HCT116 (cell line): ENCODE measurements around the gene CCDC3. TPM values are rescaled to one million over a fixed set of nuclear protein-coding genes. Genes with fewer than 3 reads are reported as not detected.
"Not testable (repeated sequence)": the region's sequence is repeated elsewhere in the genome, so short reads cannot be mapped to it uniquely, and the experiment has no call there.

Source experiments
- ATAC-seq: fragments of 200-7000 bp; cut with Tn5 transposase; 2 replicates; pipeline ENCODE4 v1.9.1; 2020; ENCODE audit warnings: mild to moderate bottlenecking, moderate library complexity
- BruUV-seq: library from RNA; stranded (reverse); fragments of 400-500 nt; replicated peaks from 2 replicates; lab custom pipeline; 2021; lab: Mats Ljungman, UMichigan
- CTCF ChIA-PET: fragments of 300-600 bp; sonication (Branson Sonifier 250); formaldehyde crosslinking; loops from one replicate; lab custom pipeline; 2021; ENCODE audit warnings: antibody characterized with exemption; lab: Charles Lee
- POLR2A ChIA-PET: fragments of 300-600, 350-600 bp; sonication (Branson Sonifier 250); formaldehyde crosslinking; loops from one replicate; lab custom pipeline; 2021; ENCODE audit warnings: antibody characterized with exemption; lab: Charles Lee
- RAD21 ChIA-PET, 2 experiments: fragments of 300-600 bp; sonication (Branson Sonifier 250); formaldehyde crosslinking; loops; one replicate each; lab custom pipeline; 2023; ENCODE audit warnings: low total read pairs in 2 of 2; ENCODE audit not compliant: uncharacterized antibody in 2 of 2, unreplicated experiment in 2 of 2, low non-redundant PET in 1 of 2; lab: Charles Lee
- DNase-seq: peaks from one replicate; pipeline ENCODE4 v3.0.0-alpha.2; 2010; ENCODE audit warnings: low read depth, low spot score
- H2AFZ ChIP-seq: fragments of 200-600 bp; shearing (Covaris generic), sonication (generic); 2 replicates; pipeline ENCODE4 v1.6.1; 2017; ENCODE audit warnings: low read depth, mixed run types, mixed read lengths, antibody characterized with exemption, low read length; ENCODE audit not compliant: poor library complexity, severe bottlenecking
- H3K27ac ChIP-seq: 2 replicates; pipeline ENCODE4 v1.5.1; 2012; ENCODE audit warnings: low read depth, low read length
- H3K27me3 ChIP-seq: fragments of 200-600 bp; sonication (generic); 2 replicates; pipeline ENCODE4 v1.6.1; 2016; ENCODE audit warnings: mixed run types, low read length, mixed read lengths; ENCODE audit not compliant: insufficient read depth
- H3K36me3 ChIP-seq, 2 experiments: fragments of 200-500 bp in 1 of 2; fragments of 200-600 bp in 1 of 2; sonication (Bioruptor generic) in 1 of 2; sonication (generic) in 1 of 2; 2 replicates each; pipeline versions ENCODE4 v1.5.1 to v1.6.1; 2014 to 2016; ENCODE audit warnings: low read length in 2 of 2, inconsistent platforms in 1 of 2, mixed read lengths in 1 of 2, mixed run types in 1 of 2; ENCODE audit not compliant: insufficient read depth in 2 of 2, control insufficient read depth in 1 of 2
- H3K4me1 ChIP-seq, 2 experiments: fragments of 200-600 bp in 1 of 2; sonication (generic) in 1 of 2; 2 replicates each; pipeline versions ENCODE4 v1.5.1 to v1.6.1; 2012 to 2017; ENCODE audit warnings: low read length in 2 of 2, inconsistent platforms in 1 of 2, mild to moderate bottlenecking in 1 of 2, mixed read lengths in 1 of 2, mixed run types in 1 of 2, moderate library complexity in 1 of 2; ENCODE audit not compliant: insufficient read depth in 2 of 2, control insufficient read depth in 1 of 2
- H3K4me2 ChIP-seq: fragments of 200-600 bp; sonication (generic); 2 replicates; pipeline ENCODE4 v1.6.1; 2017; ENCODE audit warnings: mixed run types, low read length, mixed read lengths
- H3K4me3 ChIP-seq, 2 experiments: fragments of 200-600 bp in 1 of 2; sonication (generic) in 1 of 2; replicated peaks in 1 of 2; 2 replicates each; pipeline ENCODE4 v1.5.1; 2011 to 2016; ENCODE audit warnings: low read length in 2 of 2, control low read depth in 1 of 2, low read depth in 1 of 2, mild to moderate bottlenecking in 1 of 2, mixed read lengths in 1 of 2, mixed run types in 1 of 2
- H3K79me2 ChIP-seq: fragments of 200-600 bp; sonication (generic); 2 replicates; pipeline ENCODE4 v1.6.1; 2017; ENCODE audit warnings: mild to moderate bottlenecking, mixed run types, low read length, moderate library complexity, mixed read lengths; ENCODE audit not compliant: insufficient read depth
- H3K9ac ChIP-seq: fragments of 200-600 bp; sonication (generic); 2 replicates; pipeline ENCODE4 v1.6.1; 2016; ENCODE audit warnings: low read length, mixed read lengths
- H3K9me2 ChIP-seq: fragments of 200-600 bp; sonication (generic), shearing (Covaris generic); 2 replicates; pipeline ENCODE4 v1.6.1; 2017; ENCODE audit warnings: mixed run types, mild to moderate bottlenecking, moderate library complexity; ENCODE audit not compliant: insufficient read depth
- H3K9me3 ChIP-seq, 2 experiments: fragments of 200-500 bp in 1 of 2; fragments of 200-600 bp in 1 of 2; sonication (Bioruptor generic) in 1 of 2; sonication (generic) in 1 of 2; 2 replicates each; pipeline ENCODE4 v1.6.1; 2014 to 2017; ENCODE audit warnings: low read length in 2 of 2, mixed read lengths in 2 of 2, inconsistent platforms in 1 of 2, low read depth in 1 of 2, mild to moderate bottlenecking in 1 of 2, mixed run types in 1 of 2, moderate library complexity in 1 of 2; ENCODE audit not compliant: control insufficient read depth in 1 of 2, insufficient read depth in 1 of 2
- H4K20me1 ChIP-seq: fragments of 200-600 bp; sonication (generic), shearing (Covaris generic); 2 replicates; pipeline ENCODE4 v1.6.1; 2017; ENCODE audit warnings: mixed run types, mild to moderate bottlenecking, moderate library complexity; ENCODE audit not compliant: insufficient read depth
- ATF3 ChIP-seq: IDR thresholded peaks from 2 replicates; pipeline ENCODE4 v1.6.1; 2012
- CBX3 ChIP-seq: IDR thresholded peaks from 2 replicates; pipeline ENCODE4 v1.6.1; 2012; ENCODE audit warnings: low read depth
- CTCF ChIP-seq, 3 experiments: fragments of 200-600 bp in 1 of 3; sonication (generic) in 1 of 3; IDR thresholded peaks in 2 of 3; conservative IDR thresholded peaks in 1 of 3; 2 replicates each; pipeline ENCODE4 v1.5.1; 2012 to 2017; ENCODE audit warnings: low read depth in 2 of 3, low read length in 2 of 3, antibody characterized with exemption in 1 of 3, borderline replicate concordance in 1 of 3, control low read depth in 1 of 3, mild to moderate bottlenecking in 1 of 3, mixed read lengths in 1 of 3, mixed run types in 1 of 3, moderate library complexity in 1 of 3; ENCODE audit not compliant: insufficient read depth in 1 of 3
- EGR1 ChIP-seq: IDR thresholded peaks from 2 replicates; pipeline ENCODE4 v1.6.1; 2012; ENCODE audit warnings: low read depth
- ELF1 ChIP-seq: IDR thresholded peaks from 2 replicates; pipeline ENCODE4 v1.6.1; 2012; ENCODE audit warnings: low read depth, borderline replicate concordance
- EZH2 ChIP-seq: fragments of 200-600 bp; sonication (generic); IDR thresholded peaks from 2 replicates; pipeline ENCODE4 v1.6.1; 2017; ENCODE audit warnings: antibody characterized with exemption, mixed run types
- FOSL1 ChIP-seq: IDR thresholded peaks from 2 replicates; pipeline ENCODE4 v1.6.1; 2012; ENCODE audit warnings: low read depth
- JUND ChIP-seq: IDR thresholded peaks from 2 replicates; pipeline ENCODE4 v1.6.1; 2012
- MAX ChIP-seq: IDR thresholded peaks from 2 replicates; pipeline ENCODE4 v1.6.1; 2012
- RAD21 ChIP-seq: IDR thresholded peaks from 2 replicates; pipeline ENCODE4 v1.6.1; 2012; ENCODE audit warnings: low read depth, mild to moderate bottlenecking
- SIN3A ChIP-seq: IDR thresholded peaks from 2 replicates; pipeline ENCODE4 v1.6.1; 2012; ENCODE audit warnings: low read depth
- SP1 ChIP-seq: IDR thresholded peaks from 2 replicates; pipeline ENCODE4 v1.6.1; 2012; ENCODE audit warnings: low read depth
- TCF7L2 ChIP-seq: IDR thresholded peaks from 2 replicates; pipeline ENCODE4 v1.7.0; 2011; ENCODE audit warnings: borderline replicate concordance, inconsistent platforms; ENCODE audit not compliant: insufficient read depth, insufficient read length; ENCODE audit errors: extremely low read depth
- YY1 ChIP-seq: IDR thresholded peaks from 2 replicates; pipeline ENCODE4 v1.6.1; 2011; ENCODE audit warnings: low read length, low read depth, moderate library complexity, mild to moderate bottlenecking; ENCODE audit not compliant: insufficient replicate concordance; ENCODE audit errors: extremely low read depth
- ZBTB33 ChIP-seq: IDR thresholded peaks from 2 replicates; pipeline ENCODE4 v1.6.1; 2011; ENCODE audit warnings: mild to moderate bottlenecking, low read length, moderate library complexity; ENCODE audit not compliant: insufficient replicate concordance; ENCODE audit errors: extremely low read depth
- ZFX ChIP-seq: fragments of 450-650 bp; IDR thresholded peaks from 2 replicates; pipeline ENCODE4 v1.6.1; 2017
- ZNF274 ChIP-seq: fragments of 200-500 bp; sonication (Bioruptor generic); IDR thresholded peaks from 2 replicates; pipeline ENCODE4 v1.6.1; 2014; ENCODE audit warnings: mild to moderate bottlenecking, low read depth, low read length, inconsistent platforms
- intact Hi-C: fragments of 100-400 bp; cut with micrococcal nuclease; formaldehyde crosslinking; loops from 2 replicates; pipeline ENCODE4 v1.10.0; 2022
- total RNA-seq: library from RNA; stranded (reverse); gene quantifications from one replicate; pipeline ENCODE4 v1.2.1, GENCODE V29; 2021; ENCODE audit not compliant: unreplicated experiment

Gene CCDC3
- total RNA-seq, 1 experiment from 2014 or later = 10.5 TPM

- H3K79me2 ChIP-seq, H3K27me3 ChIP-seq, H3K9me3 ChIP-seq, DNase-seq, BruUV-seq, H3K27ac ChIP-seq, RAD21 ChIA-PET, H2AFZ ChIP-seq, H4K20me1 ChIP-seq, POLR2A ChIA-PET, H3K9me2 ChIP-seq, intact Hi-C loops, CTCF ChIA-PET, H3K36me3 ChIP-seq: not testable (repeated sequence)
- peak; percentile 32; the same call in 1 of the 2 replicates for TF ChIP-seq JUND
- peak overlapping the region; percentile 58 for H3K4me2 ChIP-seq
- peaks cover 26 to 43% of the 10 kb centered on the region in 2 experiments for H3K4me1 ChIP-seq
- peak; percentile 62 for ATAC-seq
- H3K9ac ChIP-seq = 0 out of 2 replicates have a peak overlapping the region, but pooled peaks have one; percentile 8
- peak overlapping the region in 1 of 2 experiments; percentile 21; a peak in 1 of 4 replicates for H3K4me3 ChIP-seq
Measured at GRCh38 chr10:12983568-12983967, 17.9 kb downstream of the CCDC3 start.

- no peaks in the 10 kb centered on the region for H4K20me1 ChIP-seq
- H2AFZ ChIP-seq = no peak overlapping the region
- peak overlapping the region; percentile 31; the same call in 1 of the 2 replicates for H3K27ac ChIP-seq
- no peaks in the 10 kb centered on the region for H3K79me2 ChIP-seq
- H3K9me3 ChIP-seq = no peaks in the 10 kb centered on the region
- ATAC-seq (peak; percentile 69), DNase-seq (peak; percentile 90)
- peaks cover 26 to 43% of the 10 kb centered on the region in 2 experiments for H3K4me1 ChIP-seq
- peak overlapping the region; percentile 36 for H3K9ac ChIP-seq
- no TSS peak for BruUV-seq
- H3K9me2 ChIP-seq = no peaks in the 10 kb centered on the region
- H3K36me3 ChIP-seq = no peaks in the 10 kb centered on the region
- ChIA-PET RAD21 (no interaction called here), CTCF (interaction anchor here (0.7 to 1.6 kb wide), 2 partner anchors 13 to 80 kb away, joined by 3 to 5 read pairs; no protein-coding TSS in a partner anchor), POLR2A (no interaction called here)
- intact Hi-C loops = no loop called here
- no peak overlapping the region for H3K4me3 ChIP-seq
- peak overlapping the region; percentile 54 for H3K4me2 ChIP-seq
- no peaks in the 10 kb centered on the region for H3K27me3 ChIP-seq
- TF ChIP-seq YY1 (no peak), JUND (peak; percentile 98), SIN3A (peak; percentile 75), ZFX (no peak), EZH2 (no peak), ZBTB33 (no peak), CBX3 (peak; percentile 96), MAX (peak; percentile 72), ZNF274 (no peak), SP1 (peak; percentile 90), RAD21 (peak; percentile 27), CTCF (IDR thresholded peaks at IDR 0.05 in 2 of 3, conservative IDR thresholded peaks at IDR 0.05 in 1 of 3; ENCODE audit: borderline replicate concordance in 1 of 3, insufficient read depth in 1 of 3, low read depth in 2 of 3, low read length in 2 of 3) (no peak), FOSL1 (peak; percentile 98), TCF7L2 (no peak), ATF3 (peak; percentile 69), ELF1 (no peak), EGR1 (peak; percentile 56; the same call in 1 of the 2 replicates)
Measured at GRCh38 chr10:12981570-12981969, 19.9 kb downstream of the CCDC3 start.
